ENCODE measurements around the gene ADCY10.

DNA sequence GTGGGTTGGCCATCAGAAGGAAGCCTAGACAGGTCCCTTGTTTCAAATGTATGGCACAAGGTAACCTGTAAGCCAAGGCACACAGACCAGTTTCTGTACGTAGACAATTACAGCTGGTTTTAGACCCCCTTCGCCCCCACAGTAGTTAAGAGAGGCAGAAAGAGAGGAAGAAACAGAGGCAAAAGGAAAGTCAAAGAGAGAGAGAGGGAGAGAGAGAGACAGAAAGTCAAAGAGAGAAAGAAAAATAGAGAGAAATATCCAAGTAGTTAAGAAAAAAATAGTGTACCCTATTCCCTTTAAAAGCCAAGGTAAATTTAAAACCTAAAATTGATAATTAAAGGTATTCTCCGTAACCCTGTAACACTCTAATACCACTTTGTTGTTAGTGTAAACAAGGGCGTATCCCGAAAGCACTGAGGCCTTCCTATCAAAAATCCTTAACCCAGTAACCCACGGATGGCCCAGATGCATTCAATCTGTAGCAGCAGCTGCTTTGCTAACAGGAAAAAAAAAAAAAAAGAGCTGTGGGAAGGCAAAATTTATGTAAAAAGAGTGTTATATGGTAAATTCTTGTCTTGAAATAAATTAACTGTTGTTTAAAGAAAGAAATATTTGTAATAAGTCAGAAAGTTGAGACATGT, 49.4 kb downstream of the ADCY10 start:
- TF ChIP-seq, protein P1, sequence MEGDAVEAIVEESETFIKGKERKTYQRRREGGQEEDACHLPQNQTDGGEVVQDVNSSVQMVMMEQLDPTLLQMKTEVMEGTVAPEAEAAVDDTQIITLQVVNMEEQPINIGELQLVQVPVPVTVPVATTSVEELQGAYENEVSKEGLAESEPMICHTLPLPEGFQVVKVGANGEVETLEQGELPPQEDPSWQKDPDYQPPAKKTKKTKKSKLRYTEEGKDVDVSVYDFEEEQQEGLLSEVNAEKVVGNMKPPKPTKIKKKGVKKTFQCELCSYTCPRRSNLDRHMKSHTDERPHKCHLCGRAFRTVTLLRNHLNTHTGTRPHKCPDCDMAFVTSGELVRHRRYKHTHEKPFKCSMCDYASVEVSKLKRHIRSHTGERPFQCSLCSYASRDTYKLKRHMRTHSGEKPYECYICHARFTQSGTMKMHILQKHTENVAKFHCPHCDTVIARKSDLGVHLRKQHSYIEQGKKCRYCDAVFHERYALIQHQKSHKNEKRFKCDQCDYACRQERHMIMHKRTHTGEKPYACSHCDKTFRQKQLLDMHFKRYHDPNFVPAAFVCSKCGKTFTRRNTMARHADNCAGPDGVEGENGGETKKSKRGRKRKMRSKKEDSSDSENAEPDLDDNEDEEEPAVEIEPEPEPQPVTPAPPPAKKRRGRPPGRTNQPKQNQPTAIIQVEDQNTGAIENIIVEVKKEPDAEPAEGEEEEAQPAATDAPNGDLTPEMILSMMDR (IDR thresholded peaks at IDR 0.05): no peak
- no peak for TF ChIP-seq POLR2A (IDR thresholded peaks at IDR 0.05)

Data from sigmoid colon (tissue), 3 donors.